Spleen (tissue), 7 donors: ENCODE data around the gene RORB.

Source experiments
- POLR2A ChIP-seq, 3 donors: fragments of 450-650 bp; IDR thresholded peaks; one replicate each; pipeline ENCODE4 v1.5.1; 2017; ENCODE audit warnings: antibody characterized with exemption in 3 of 3, mild to moderate bottlenecking in 1 of 3
- POLR2AphosphoS5 ChIP-seq, 3 donors: sonication (generic); formaldehyde crosslinking; IDR thresholded peaks; one replicate each; pipeline ENCODE4 v1.5.1; 2017; ENCODE audit warnings: antibody characterized with exemption in 3 of 3
- TF ChIP-seq, protein P1 (sequence below), 11 experiments: fragments of 200-600 bp in 7 of 11; fragments of 450-650 bp in 4 of 11; sonication (generic) in 4 of 11; IDR thresholded peaks in 8 of 11; conservative IDR thresholded peaks in 3 of 11; 1 replicate in 7 of 11; 2 replicates in 4 of 11; pipeline versions ENCODE4 v1.4.0 to v1.8.0; 2016 to 2021; ENCODE audit warnings: antibody characterized with exemption in 11 of 11, inconsistent platforms in 4 of 11, mild to moderate bottlenecking in 1 of 11
- donor health status: DM: no; HTN: no; CAD: no; lungs with moderate emphysema.
- donor health status: DM: no; HTN: no; CAD: no.
- donor health status: DM: no; HTN: no; CAD: no.

- TF ChIP-seq POLR2AphosphoS5 (IDR thresholded peaks at IDR 0.05), result no peak
- TF ChIP-seq POLR2A (IDR thresholded peaks at IDR 0.05), result no peak
- TF ChIP-seq, protein P1, sequence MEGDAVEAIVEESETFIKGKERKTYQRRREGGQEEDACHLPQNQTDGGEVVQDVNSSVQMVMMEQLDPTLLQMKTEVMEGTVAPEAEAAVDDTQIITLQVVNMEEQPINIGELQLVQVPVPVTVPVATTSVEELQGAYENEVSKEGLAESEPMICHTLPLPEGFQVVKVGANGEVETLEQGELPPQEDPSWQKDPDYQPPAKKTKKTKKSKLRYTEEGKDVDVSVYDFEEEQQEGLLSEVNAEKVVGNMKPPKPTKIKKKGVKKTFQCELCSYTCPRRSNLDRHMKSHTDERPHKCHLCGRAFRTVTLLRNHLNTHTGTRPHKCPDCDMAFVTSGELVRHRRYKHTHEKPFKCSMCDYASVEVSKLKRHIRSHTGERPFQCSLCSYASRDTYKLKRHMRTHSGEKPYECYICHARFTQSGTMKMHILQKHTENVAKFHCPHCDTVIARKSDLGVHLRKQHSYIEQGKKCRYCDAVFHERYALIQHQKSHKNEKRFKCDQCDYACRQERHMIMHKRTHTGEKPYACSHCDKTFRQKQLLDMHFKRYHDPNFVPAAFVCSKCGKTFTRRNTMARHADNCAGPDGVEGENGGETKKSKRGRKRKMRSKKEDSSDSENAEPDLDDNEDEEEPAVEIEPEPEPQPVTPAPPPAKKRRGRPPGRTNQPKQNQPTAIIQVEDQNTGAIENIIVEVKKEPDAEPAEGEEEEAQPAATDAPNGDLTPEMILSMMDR (IDR thresholded peaks at IDR 0.05 in 8 of 11, conservative IDR thresholded peaks at IDR 0.05 in 3 of 11), result no peak
Observed at GRCh38 chr9:74595286-74595685, 98.2 kb downstream of the RORB start.
